SK-N-SH treated with all-trans-retinoic acid at 6 μM for 48 hours (cell line): ENCODE measurements around the gene RTF2.

Experiments used
- BACH2 ChIP-seq: fragments of 250-450 bp; sonication (Bioruptor Pico); IDR thresholded peaks from 2 replicates; pipeline ENCODE4 v1.9.0; 2021; ENCODE audit warnings: mild to moderate bottlenecking, borderline replicate concordance
- CREB5 ChIP-seq: fragments of 250-450 bp; sonication (Bioruptor Pico); IDR thresholded peaks from 2 replicates; pipeline ENCODE4 v1.5.1; 2020; ENCODE audit warnings: low read depth, mild to moderate bottlenecking, moderate library complexity
- CSDC2 ChIP-seq: fragments of 250-450 bp; sonication (Bioruptor Pico); IDR thresholded peaks from 2 replicates; pipeline ENCODE4 v1.5.0; 2020; ENCODE audit warnings: mild to moderate bottlenecking, moderate library complexity
- CSRNP3 ChIP-seq: fragments of 250-450 bp; sonication (Bioruptor Pico); IDR thresholded peaks from 2 replicates; pipeline ENCODE4 v1.5.1; 2021; ENCODE audit warnings: mild to moderate bottlenecking, moderate library complexity
- GLIS3 ChIP-seq: fragments of 250-450 bp; sonication (Bioruptor Pico); IDR thresholded peaks from 2 replicates; pipeline ENCODE4 v1.5.0; 2020; ENCODE audit warnings: mild to moderate bottlenecking, moderate library complexity
- PATZ1 ChIP-seq: fragments of 250-450 bp; sonication (Bioruptor Pico); IDR thresholded peaks from 2 replicates; pipeline ENCODE4 v1.8.0; 2020; ENCODE audit warnings: mild to moderate bottlenecking, moderate library complexity, borderline replicate concordance
- PPARA ChIP-seq: fragments of 250-450 bp; sonication (Bioruptor Pico); IDR thresholded peaks from 2 replicates; pipeline ENCODE4 v1.5.0; 2020; ENCODE audit warnings: mild to moderate bottlenecking, borderline replicate concordance
- RARB ChIP-seq: fragments of 250-450 bp; sonication (Bioruptor Pico); IDR thresholded peaks from 2 replicates; pipeline ENCODE4 v1.8.0; 2021; ENCODE audit warnings: mild to moderate bottlenecking, moderate library complexity
- TOX ChIP-seq: fragments of 250-450 bp; sonication (Bioruptor Pico); IDR thresholded peaks from 2 replicates; pipeline ENCODE4 v1.8.0; 2021; ENCODE audit warnings: mild to moderate bottlenecking, moderate library complexity, borderline replicate concordance
- TSHZ2 ChIP-seq: fragments of 250-450 bp; sonication (Bioruptor Pico); IDR thresholded peaks from 2 replicates; pipeline ENCODE4 v1.5.0; 2020; ENCODE audit warnings: mild to moderate bottlenecking, moderate library complexity
- ZC3H10 ChIP-seq: fragments of 250-450 bp; sonication (Bioruptor Pico); IDR thresholded peaks from 2 replicates; pipeline ENCODE4 v1.5.1; 2021; ENCODE audit warnings: mild to moderate bottlenecking, moderate library complexity
- ZFP3 ChIP-seq: fragments of 250-450 bp; sonication (Bioruptor Pico); IDR thresholded peaks from 2 replicates; pipeline ENCODE4 v1.5.0; 2020; ENCODE audit warnings: mild to moderate bottlenecking, moderate library complexity
- ZNF70 ChIP-seq: fragments of 450-650 bp; formaldehyde crosslinking; IDR thresholded peaks from 2 replicates; pipeline ENCODE4 v1.5.0; 2020; ENCODE audit warnings: mild to moderate bottlenecking, moderate library complexity
- ZNF8 ChIP-seq: fragments of 450-650 bp; formaldehyde crosslinking; IDR thresholded peaks from 2 replicates; pipeline ENCODE4 v1.5.0; 2020; ENCODE audit warnings: mild to moderate bottlenecking, moderate library complexity

- no peak for TF ChIP-seq ZNF70 (CRISPR knock-in tag)
- no peak for TF ChIP-seq PATZ1 (CRISPR knock-in tag)
- TF ChIP-seq ZFP3 (CRISPR knock-in tag): no peak
- TF ChIP-seq ZNF8 (CRISPR knock-in tag): no peak
- TF ChIP-seq TOX: no peak
- TF ChIP-seq ZC3H10 (CRISPR knock-in tag): no peak
- TF ChIP-seq TSHZ2 (CRISPR knock-in tag): no peak
- no peak for TF ChIP-seq CSDC2 (CRISPR knock-in tag)
- TF ChIP-seq CREB5: no peak
- no peak for TF ChIP-seq BACH2 (CRISPR knock-in tag)
- no peak for TF ChIP-seq CSRNP3
- no peak for TF ChIP-seq PPARA
- TF ChIP-seq GLIS3: no peak
- TF ChIP-seq RARB (CRISPR knock-in tag): no peak
Measured at GRCh38 chr20:56517641-56518040, 49.2 kb downstream of the RTF2 start.
